GM21717 (cell line): Measurements from ENCODE around the gene RAB3A.
"Not testable (repeated sequence)": the region's sequence is repeated elsewhere in the genome, so short reads cannot be mapped to it uniquely, and the experiment has no call there.

Experiments
- ATAC-seq: cut with Tn5 transposase; IDR thresholded peaks from one replicate; pipeline ENCODE4 v1.9.1; 2021; ENCODE audit warnings: mild to moderate bottlenecking, moderate library complexity; ENCODE audit not compliant: unreplicated experiment

The RAB3A gene

GRCh38 chr19:18171605-18172327 is 32.1 kb downstream of the RAB3A start:
- no peak for ATAC-seq

GRCh38 chr19:18170714-18171255 is 33.1 kb downstream of the RAB3A start:
- ATAC-seq: no peak

- ATAC-seq: no peak
Measured at GRCh38 chr19:18168673-18169381, 35.0 kb downstream of the RAB3A start.

GRCh38 chr19:18167975-18168645 is 35.7 kb downstream of the RAB3A start:
- no peak for ATAC-seq

GRCh38 chr19:18167011-18167410 is 36.8 kb downstream of the RAB3A start:
- ATAC-seq: no peak

- no peak for ATAC-seq
Measured at GRCh38 chr19:18165794-18166544, 37.9 kb downstream of the RAB3A start.

GRCh38 chr19:18164072-18164471 is 39.8 kb downstream of the RAB3A start:
- ATAC-seq: no peak

GRCh38 chr19:18161636-18162002 is 42.2 kb downstream of the RAB3A start:
- no peak for ATAC-seq

GRCh38 chr19:18160971-18161635 is 42.7 kb downstream of the RAB3A start:
- no peak for ATAC-seq

- no peak for ATAC-seq
Measured at GRCh38 chr19:18160493-18160970, 43.3 kb downstream of the RAB3A start.

GRCh38 chr19:18159810-18160209 is 44.0 kb downstream of the RAB3A start:
- ATAC-seq: no peak

- ATAC-seq: not testable (repeated sequence)
Measured at GRCh38 chr19:18159059-18159616, 44.7 kb downstream of the RAB3A start.

- ATAC-seq: no peak
Measured at GRCh38 chr19:18158467-18158866, 45.4 kb downstream of the RAB3A start.

GRCh38 chr19:18157465-18158063 is 46.3 kb downstream of the RAB3A start:
- ATAC-seq: no peak

GRCh38 chr19:18156841-18157464 is 46.9 kb downstream of the RAB3A start:
- no peak for ATAC-seq

GRCh38 chr19:18156268-18156667 is 47.6 kb downstream of the RAB3A start:
- no peak for ATAC-seq

GRCh38 chr19:18155095-18156087 is 48.5 kb downstream of the RAB3A start:
- ATAC-seq: no peak
